HUES6 (cell line): ENCODE results near the gene HYDIN.

Experiments
- H3K27ac ChIP-seq: 2 replicates; pipeline ENCODE4 v1.7.0; 2013; ENCODE audit warnings: low read depth, mild to moderate bottlenecking, low read length, inconsistent platforms
- H3K27me3 ChIP-seq: 2 replicates; pipeline ENCODE4 v1.6.1; 2013; ENCODE audit warnings: low read length; ENCODE audit not compliant: control insufficient read depth, insufficient read depth
- H3K36me3 ChIP-seq: 2 replicates; pipeline ENCODE4 v1.6.1; 2013; ENCODE audit warnings: low read length; ENCODE audit not compliant: control insufficient read depth, insufficient read depth
- H3K4me1 ChIP-seq: 2 replicates; pipeline ENCODE4 v1.6.1; 2013; ENCODE audit warnings: low read length; ENCODE audit not compliant: control insufficient read depth, insufficient read depth
- H3K4me3 ChIP-seq: 2 replicates; pipeline ENCODE4 v1.5.1; 2013; ENCODE audit warnings: low read depth, low read length
- H3K9ac ChIP-seq: one replicate; pipeline ENCODE4 v1.6.1; 2013; ENCODE audit warnings: mild to moderate bottlenecking, low read length
- H3K9me3 ChIP-seq: 2 replicates; pipeline ENCODE4 v1.6.1; 2013; ENCODE audit warnings: low read depth, low read length; ENCODE audit not compliant: control insufficient read depth, insufficient read depth

The HYDIN gene

DNA sequence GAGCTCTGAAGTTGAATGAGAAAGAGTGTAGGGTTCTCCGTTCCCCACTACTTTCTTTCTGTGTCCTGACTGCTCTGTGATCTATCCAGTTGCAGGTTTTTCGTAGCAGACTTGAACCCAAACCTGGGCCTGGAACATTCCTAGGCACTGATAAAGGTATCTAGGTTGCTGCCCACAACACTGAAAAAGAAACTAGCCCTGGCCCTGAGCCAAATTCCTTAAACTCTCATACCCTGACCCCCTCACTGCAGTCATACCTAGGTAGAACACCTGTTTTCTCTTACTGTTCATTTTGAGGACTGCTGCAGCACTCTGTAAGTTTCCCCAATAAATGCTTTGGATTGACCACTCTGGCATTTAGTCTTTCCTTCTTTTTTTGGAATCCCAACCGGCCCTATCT, 5.4 kb downstream of the HYDIN start:
- Histone ChIP-seq H3K27me3 (no peaks in the 10 kb centered on the region), H3K9ac (no peak overlapping the region), H3K4me3 (no peak overlapping the region), H3K9me3 (peaks cover 30% of the 10 kb centered on the region), H3K4me1 (no peaks in the 10 kb centered on the region), H3K27ac (no peak overlapping the region), H3K36me3 (no peaks in the 10 kb centered on the region)

DNA sequence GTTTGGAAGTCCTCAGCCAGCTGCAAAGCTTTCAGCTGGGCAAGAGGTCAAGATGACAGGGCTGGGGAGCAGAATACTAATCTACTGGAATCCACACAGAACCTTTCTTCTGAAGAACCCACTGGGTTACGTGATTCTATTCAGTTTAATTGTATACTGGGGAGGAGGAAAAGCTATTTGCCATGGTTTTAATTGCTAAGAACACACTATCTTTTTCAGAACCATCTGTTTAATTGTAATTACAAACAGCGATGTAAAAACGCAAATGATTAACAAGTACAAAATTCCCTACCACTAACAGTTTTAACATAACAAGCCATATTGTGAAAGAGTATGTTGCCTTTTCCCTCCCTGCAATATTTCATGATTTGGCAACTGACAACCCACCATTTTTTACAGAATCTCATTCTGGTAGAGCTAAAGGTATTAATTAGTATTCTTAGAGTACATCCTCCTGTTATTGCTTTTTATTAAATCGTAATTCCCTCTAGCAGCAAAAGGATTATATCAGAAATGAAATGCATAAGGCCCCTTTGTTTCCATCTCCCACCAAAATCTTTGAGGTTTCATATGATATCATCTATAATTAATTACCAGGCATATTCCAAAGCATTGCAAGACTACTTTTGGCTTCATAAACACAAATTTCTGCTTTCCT, 12.1 kb downstream of the HYDIN start:
- no peaks in the 10 kb centered on the region for H3K27me3 ChIP-seq
- no peak overlapping the region for H3K9ac ChIP-seq
- no peak overlapping the region for H3K27ac ChIP-seq
- H3K36me3 ChIP-seq, result no peaks in the 10 kb centered on the region
- H3K4me1 ChIP-seq, result no peaks in the 10 kb centered on the region
- peaks cover 4% of the 10 kb centered on the region for H3K9me3 ChIP-seq
- no peak overlapping the region for H3K4me3 ChIP-seq

GRCh38 chr16:71217506-71217905, 13.0 kb downstream of the HYDIN start:
- no peaks in the 10 kb centered on the region for H3K36me3 ChIP-seq
- no peak overlapping the region for H3K27ac ChIP-seq
- H3K4me1 ChIP-seq, result no peaks in the 10 kb centered on the region
- no peak overlapping the region for H3K9ac ChIP-seq
- H3K4me3 ChIP-seq, result no peak overlapping the region
- H3K9me3 ChIP-seq, result peaks cover 4% of the 10 kb centered on the region
- no peaks in the 10 kb centered on the region for H3K27me3 ChIP-seq

DNA sequence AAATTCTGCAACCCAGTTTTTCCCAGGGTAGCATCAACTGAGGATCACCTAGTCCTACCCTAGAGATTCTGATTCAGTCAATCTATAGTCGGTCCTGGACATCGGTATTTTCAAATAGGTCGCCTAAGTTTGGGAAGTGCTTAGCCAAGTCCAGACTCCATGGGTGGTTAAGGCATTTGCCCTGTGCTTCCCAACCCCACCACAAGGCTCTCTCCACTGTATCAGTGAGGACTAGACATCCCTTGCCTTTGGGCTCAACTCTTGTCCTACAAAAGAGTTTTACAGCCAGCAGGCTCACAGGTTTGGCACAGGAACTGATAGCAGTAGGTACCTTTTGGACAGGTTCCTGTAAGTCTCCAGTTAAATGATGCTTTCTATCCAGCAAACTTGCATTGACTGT, 13.8 kb downstream of the HYDIN start:
- no peak overlapping the region for H3K9ac ChIP-seq
- peaks cover under 1% of the 10 kb centered on the region; the same call in 1 of the 2 replicates for H3K9me3 ChIP-seq
- H3K4me3 ChIP-seq, result no peak overlapping the region
- no peaks in the 10 kb centered on the region for H3K4me1 ChIP-seq
- H3K27ac ChIP-seq, result no peak overlapping the region
- H3K27me3 ChIP-seq, result no peaks in the 10 kb centered on the region
- no peaks in the 10 kb centered on the region for H3K36me3 ChIP-seq

- Histone ChIP-seq H3K36me3 (no peaks in the 10 kb centered on the region), H3K27ac (no peak overlapping the region), H3K4me3 (no peak overlapping the region), H3K9me3 (no peaks in the 10 kb centered on the region), H3K4me1 (no peaks in the 10 kb centered on the region), H3K27me3 (no peaks in the 10 kb centered on the region), H3K9ac (no peak overlapping the region)
Observed at GRCh38 chr16:71214746-71215381, 15.7 kb downstream of the HYDIN start.

GRCh38 chr16:71205482-71206131, 24.9 kb downstream of the HYDIN start:
- no peaks in the 10 kb centered on the region for H3K4me1 ChIP-seq
- H3K27me3 ChIP-seq, result no peaks in the 10 kb centered on the region
- H3K36me3 ChIP-seq, result no peaks in the 10 kb centered on the region
- no peak overlapping the region for H3K27ac ChIP-seq
- H3K9me3 ChIP-seq, result peaks cover 7% of the 10 kb centered on the region; the same call in 1 of the 2 replicates
- H3K4me3 ChIP-seq, result no peak overlapping the region
- no peak overlapping the region for H3K9ac ChIP-seq

DNA sequence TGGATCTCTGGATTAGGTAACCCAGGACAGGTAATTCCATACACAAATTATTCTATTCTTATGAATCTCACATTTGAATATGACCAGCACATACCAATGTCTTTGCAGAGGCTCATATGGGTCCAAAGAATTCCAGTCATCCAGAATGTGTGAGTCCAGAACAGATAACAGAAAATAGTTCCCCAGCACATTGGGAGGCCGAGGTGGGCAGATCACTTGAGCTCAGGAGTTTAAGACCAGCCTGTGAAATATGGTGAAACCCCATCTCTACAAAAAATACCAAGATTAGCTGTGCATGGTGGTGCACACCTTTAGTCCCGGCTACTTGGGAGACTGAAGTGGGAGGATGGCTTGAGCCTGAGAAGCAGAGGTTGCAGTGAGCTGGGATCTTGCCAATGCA, 26.9 kb downstream of the HYDIN start:
- no peaks in the 10 kb centered on the region for H3K36me3 ChIP-seq
- no peak overlapping the region for H3K9ac ChIP-seq
- no peaks in the 10 kb centered on the region for H3K4me1 ChIP-seq
- no peak overlapping the region for H3K27ac ChIP-seq
- no peak overlapping the region for H3K4me3 ChIP-seq
- peaks cover 10% of the 10 kb centered on the region; the same call in 1 of the 2 replicates for H3K9me3 ChIP-seq
- H3K27me3 ChIP-seq, result no peaks in the 10 kb centered on the region

- no peaks in the 10 kb centered on the region for H3K27me3 ChIP-seq
- no peak overlapping the region for H3K4me3 ChIP-seq
- peaks cover 9% of the 10 kb centered on the region for H3K9me3 ChIP-seq
- H3K36me3 ChIP-seq, result no peaks in the 10 kb centered on the region
- H3K27ac ChIP-seq, result no peak overlapping the region
- no peak overlapping the region for H3K9ac ChIP-seq
- no peaks in the 10 kb centered on the region for H3K4me1 ChIP-seq
Observed at GRCh38 chr16:71201556-71201955, 29.0 kb downstream of the HYDIN start.

DNA sequence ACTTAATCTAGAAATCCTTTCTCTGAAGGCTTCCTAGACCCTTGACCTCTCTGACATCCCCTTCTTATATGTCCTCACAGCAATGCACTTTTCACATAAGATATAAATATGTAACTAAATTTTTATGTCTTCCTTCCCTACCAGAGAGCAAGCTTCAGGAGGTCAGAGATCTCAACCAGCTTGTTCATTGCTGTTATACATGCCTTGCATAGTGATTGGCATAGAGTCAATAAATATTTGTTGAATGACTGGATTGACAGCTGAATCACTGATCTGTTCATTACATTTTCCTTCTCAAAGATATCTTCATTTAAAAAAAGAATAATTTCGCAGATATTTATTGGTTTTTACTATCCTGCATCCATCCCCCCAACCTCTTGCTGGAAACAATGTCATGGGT, 29.5 kb downstream of the HYDIN start:
- Histone ChIP-seq H3K4me1 (no peaks in the 10 kb centered on the region), H3K27ac (no peak overlapping the region), H3K27me3 (no peaks in the 10 kb centered on the region), H3K4me3 (no peak overlapping the region), H3K9me3 (peaks cover 9% of the 10 kb centered on the region), H3K9ac (no peak overlapping the region), H3K36me3 (no peaks in the 10 kb centered on the region)

GRCh38 chr16:71198408-71198807, 32.1 kb downstream of the HYDIN start:
- Histone ChIP-seq H3K27me3 (no peaks in the 10 kb centered on the region), H3K27ac (no peak overlapping the region), H3K9ac (no peak overlapping the region), H3K4me1 (no peaks in the 10 kb centered on the region), H3K36me3 (no peaks in the 10 kb centered on the region), H3K9me3 (peaks cover 9% of the 10 kb centered on the region), H3K4me3 (no peak overlapping the region)

DNA sequence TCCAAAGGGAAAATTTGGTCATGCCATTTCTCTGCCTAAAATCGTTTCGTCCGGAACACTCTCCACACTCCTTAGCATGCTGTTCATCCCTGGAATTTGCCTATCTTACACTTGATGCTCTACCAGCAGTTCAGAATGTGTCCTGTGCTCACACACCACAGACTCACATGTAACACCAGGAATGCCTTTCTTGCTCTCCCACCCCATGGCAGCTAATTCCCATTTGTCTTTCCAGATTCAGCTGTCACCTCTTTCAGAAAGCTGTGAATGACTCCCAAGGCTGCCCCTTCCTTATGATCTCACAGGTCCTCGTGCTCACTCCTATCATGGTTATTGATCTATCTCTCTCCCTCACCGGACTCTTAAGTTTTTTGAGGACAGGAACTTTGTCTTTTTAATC, 38.1 kb downstream of the HYDIN start:
- Histone ChIP-seq H3K36me3 (no peaks in the 10 kb centered on the region), H3K4me1 (no peaks in the 10 kb centered on the region), H3K4me3 (no peak overlapping the region), H3K9me3 (no peaks in the 10 kb centered on the region), H3K9ac (no peak overlapping the region), H3K27me3 (no peaks in the 10 kb centered on the region), H3K27ac (no peak overlapping the region)
